GM15510 (cell line): ENCODE data around the gene UBE2L3.
"Not testable (repeated sequence)": the region's sequence is repeated elsewhere in the genome, so short reads cannot be mapped to it uniquely, and the experiment has no call there.

ENCODE experiments used
- POLR2A ChIP-seq: IDR thresholded peaks from 3 replicates; pipeline ENCODE4 v1.6.1; 2011; ENCODE audit warnings: borderline replicate concordance; ENCODE audit not compliant: insufficient read length; ENCODE audit errors: extremely low read depth

UBE2L3 gene

GRCh38 chr22:21567456-21568346 lies at the start of gene UBE2L3:
TSS of gene UBE2L3 (plus strand) at chr22:21567714. CDS start at chr22:21567745, 31 bp downstream.
- peak; percentile 83 for TF ChIP-seq POLR2A

- not testable (repeated sequence) for TF ChIP-seq POLR2A
These were observed 16.2 kb upstream of the UBE2L3 start, which contains the start of gene RIMBP3C for GRCh38 chr22:21551361-21551760. TSS of gene RIMBP3C (minus strand) at chr22:21551461. CDS start at chr22:21550976, 485 bp downstream.

- no peak for TF ChIP-seq POLR2A
These were observed 3.6 kb upstream of the UBE2L3 start for GRCh38 chr22:21563912-21564311.

- no peak for TF ChIP-seq POLR2A
These were observed 3.1 kb upstream of the UBE2L3 start for GRCh38 chr22:21564411-21564810.

GRCh38 chr22:21568347-21569075 lies 997 bp downstream of the UBE2L3 start:
- TF ChIP-seq POLR2A = no peak

- no peak for TF ChIP-seq POLR2A
These were observed 2.1 kb downstream of the UBE2L3 start for GRCh38 chr22:21569459-21570170.

GRCh38 chr22:21570398-21570797 lies 2.9 kb downstream of the UBE2L3 start:
- no peak for TF ChIP-seq POLR2A

- TF ChIP-seq POLR2A = no peak
These were observed 4.2 kb downstream of the UBE2L3 start for GRCh38 chr22:21571679-21572078.

GRCh38 chr22:21573293-21573734 lies 5.8 kb downstream of the UBE2L3 start:
- no peak for TF ChIP-seq POLR2A

GRCh38 chr22:21573750-21574494 lies 6.4 kb downstream of the UBE2L3 start:
- TF ChIP-seq POLR2A = no peak

- no peak for TF ChIP-seq POLR2A
These were observed 11.9 kb downstream of the UBE2L3 start for GRCh38 chr22:21579474-21579851.

- no peak for TF ChIP-seq POLR2A
These were observed 15.6 kb downstream of the UBE2L3 start for GRCh38 chr22:21582801-21583740.

- TF ChIP-seq POLR2A = no peak
These were observed 17.9 kb downstream of the UBE2L3 start for GRCh38 chr22:21585389-21585788.
